Sigmoid colon (tissue), 7 donors: ENCODE results near the gene TRIM63. TPM values are rescaled to one million over a fixed set of nuclear protein-coding genes. Genes with fewer than 3 reads are reported as not detected.

Source experiments
- DNase-seq: peaks from one replicate; pipeline ENCODE4 v3.0.0-alpha.2; 2019
- H3K27ac ChIP-seq, 4 donors: fragments of 200-600 bp; sonication (generic); one replicate each; pipeline ENCODE4 v1.5.1; 2016 to 2019; ENCODE audit warnings: mild to moderate bottlenecking in 1 of 4
- H3K27me3 ChIP-seq, 3 donors: fragments of 200-600 bp; sonication (generic); one replicate each; pipeline ENCODE4 v1.5.1; 2019; ENCODE audit warnings: mild to moderate bottlenecking in 1 of 3
- H3K36me3 ChIP-seq, 4 donors: fragments of 200-600 bp; sonication (generic); one replicate each; pipeline ENCODE4 v1.5.1; 2016 to 2019
- H3K4me1 ChIP-seq, 4 donors: fragments of 200-600 bp; sonication (generic); one replicate each; pipeline ENCODE4 v1.5.1; 2017 to 2019
- H3K4me3 ChIP-seq, 4 donors: fragments of 200-600 bp; sonication (generic); one replicate each; pipeline ENCODE4 v1.5.1; 2017 to 2019; ENCODE audit warnings: mild to moderate bottlenecking in 2 of 4, moderate library complexity in 1 of 4
- H3K9me3 ChIP-seq, 4 donors: fragments of 200-600 bp in 3 of 4; sonication (generic) in 3 of 4; one replicate each; pipeline versions ENCODE4 v1.5.1 to v1.6.1; 2013 to 2019
- EP300 ChIP-seq, 4 donors: sonication (generic); formaldehyde crosslinking; IDR thresholded peaks; one replicate each; pipeline ENCODE4 v1.6.1; 2017; ENCODE audit warnings: antibody characterized with exemption in 4 of 4
- POLR2A ChIP-seq, 2 donors: fragments of 450-650 bp; IDR thresholded peaks; one replicate each; pipeline ENCODE4 v1.6.1; 2016; ENCODE audit warnings: antibody characterized with exemption in 2 of 2, mild to moderate bottlenecking in 2 of 2, moderate library complexity in 2 of 2
- POLR2AphosphoS5 ChIP-seq, 4 donors: sonication (generic); formaldehyde crosslinking; IDR thresholded peaks; one replicate each; pipeline ENCODE4 v1.6.1; 2017; ENCODE audit warnings: antibody characterized with exemption in 4 of 4
- WGBS, 2 donors: extraction: QIAGEN DNeasy Blood & Tissue Kit; methylation state at CpG; one replicate each; pipeline ENCODE4 v1.1.7; 2013; 5-methylcytosine and 5-hydroxymethylcytosine counted together
- intact Hi-C: fragments of 100-400 bp; cut with DNase I; formaldehyde crosslinking; loops from one replicate; pipeline ENCODE4 v1.15.1; 2023
- polyA plus RNA-seq, 3 donors: library from polyadenylated mRNA; stranded (reverse); fragments of 200-250 nt; gene quantifications; one replicate each; pipeline ENCODE4 v1.2.3, GENCODE V29; 2013
- total RNA-seq, 4 donors: library from RNA; depleted of rRNA; stranded (reverse); fragments of >200 nt; gene quantifications; one replicate each; pipeline ENCODE4 v1.1.0, GENCODE V29; 2016
- TF ChIP-seq, protein P1 (sequence below), 4 experiments: fragments of 450-650 bp in 3 of 4; fragments of 200-600 bp in 1 of 4; IDR thresholded peaks; one replicate each; pipeline ENCODE4 v1.5.1; 2016 to 2019; ENCODE audit warnings: antibody characterized with exemption in 4 of 4, mild to moderate bottlenecking in 3 of 4, moderate library complexity in 2 of 4
- donor health status: healthy with polysubstance abuse.
- donor health status: Bipolar disorder and iron deficiency.
- donor health status: healthy.

Gene TRIM63
- total RNA-seq (1 to 10 TPM in 1 of 4 donors, under 1 TPM in 1, not detected in 2; 0.81 to 2.1 TPM), polyA plus RNA-seq (1 to 10 TPM in 1 of 3 donors, under 1 TPM in 2; 0.35 to 1.8 (median 0.46) TPM)

DNA sequence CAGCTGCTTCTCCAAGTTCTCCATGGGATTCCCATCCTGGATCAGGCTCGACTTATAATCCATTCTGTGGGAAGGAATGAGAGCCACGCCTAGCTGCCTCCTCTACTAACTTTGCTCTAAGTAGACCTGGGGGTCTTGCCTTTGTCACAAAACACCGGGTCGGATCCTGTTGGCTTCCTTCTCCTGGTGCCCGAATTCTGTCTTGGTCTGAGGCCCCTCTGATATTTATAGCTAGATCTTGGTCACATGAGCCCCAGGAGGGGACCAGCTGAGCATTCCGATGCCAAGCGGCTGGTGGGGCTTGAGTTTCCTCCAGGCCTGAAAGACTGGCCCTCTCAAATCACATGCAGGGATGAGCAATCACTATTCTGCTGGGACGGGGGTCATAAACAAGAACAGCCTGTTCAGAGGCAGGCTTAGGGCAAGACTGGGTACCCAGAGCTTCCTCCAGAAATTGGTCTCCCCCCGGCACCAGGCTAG lies at the start of gene TRIM63:
Gene TRIM63, minus strand, starts transcription at position 199 of the 480 bp plus-strand sequence. Its CDS starts 136 bp downstream, at position 63.
- no peaks in the 10 kb centered on the region for H3K9me3 ChIP-seq
- peaks cover 0 to 22% (median 11%) of the 10 kb centered on the region in 4 donors for H3K4me1 ChIP-seq
- H3K27ac ChIP-seq, result peak within 1 kb of the TSS in 1 of 4 donors; percentile 12
- intact Hi-C loops, result no loop called here
- no peak for DNase-seq
- no peaks in the 10 kb centered on the region for H3K36me3 ChIP-seq
- 70 to 73% methylated on average over 9 of the region's 9 CpGs for WGBS, 2 donors
- H3K4me3 ChIP-seq, result peak within 1 kb of the TSS in 1 of 4 donors; percentile 7
- no peak for TF ChIP-seq POLR2A (IDR thresholded peaks at IDR 0.05)
- TF ChIP-seq, protein P1, sequence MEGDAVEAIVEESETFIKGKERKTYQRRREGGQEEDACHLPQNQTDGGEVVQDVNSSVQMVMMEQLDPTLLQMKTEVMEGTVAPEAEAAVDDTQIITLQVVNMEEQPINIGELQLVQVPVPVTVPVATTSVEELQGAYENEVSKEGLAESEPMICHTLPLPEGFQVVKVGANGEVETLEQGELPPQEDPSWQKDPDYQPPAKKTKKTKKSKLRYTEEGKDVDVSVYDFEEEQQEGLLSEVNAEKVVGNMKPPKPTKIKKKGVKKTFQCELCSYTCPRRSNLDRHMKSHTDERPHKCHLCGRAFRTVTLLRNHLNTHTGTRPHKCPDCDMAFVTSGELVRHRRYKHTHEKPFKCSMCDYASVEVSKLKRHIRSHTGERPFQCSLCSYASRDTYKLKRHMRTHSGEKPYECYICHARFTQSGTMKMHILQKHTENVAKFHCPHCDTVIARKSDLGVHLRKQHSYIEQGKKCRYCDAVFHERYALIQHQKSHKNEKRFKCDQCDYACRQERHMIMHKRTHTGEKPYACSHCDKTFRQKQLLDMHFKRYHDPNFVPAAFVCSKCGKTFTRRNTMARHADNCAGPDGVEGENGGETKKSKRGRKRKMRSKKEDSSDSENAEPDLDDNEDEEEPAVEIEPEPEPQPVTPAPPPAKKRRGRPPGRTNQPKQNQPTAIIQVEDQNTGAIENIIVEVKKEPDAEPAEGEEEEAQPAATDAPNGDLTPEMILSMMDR (IDR thresholded peaks at IDR 0.05), result no peak
- no peak for TF ChIP-seq EP300 (IDR thresholded peaks at IDR 0.05)
- TF ChIP-seq POLR2AphosphoS5 (IDR thresholded peaks at IDR 0.05), result no peak
- no peaks in the 10 kb centered on the region for H3K27me3 ChIP-seq

DNA sequence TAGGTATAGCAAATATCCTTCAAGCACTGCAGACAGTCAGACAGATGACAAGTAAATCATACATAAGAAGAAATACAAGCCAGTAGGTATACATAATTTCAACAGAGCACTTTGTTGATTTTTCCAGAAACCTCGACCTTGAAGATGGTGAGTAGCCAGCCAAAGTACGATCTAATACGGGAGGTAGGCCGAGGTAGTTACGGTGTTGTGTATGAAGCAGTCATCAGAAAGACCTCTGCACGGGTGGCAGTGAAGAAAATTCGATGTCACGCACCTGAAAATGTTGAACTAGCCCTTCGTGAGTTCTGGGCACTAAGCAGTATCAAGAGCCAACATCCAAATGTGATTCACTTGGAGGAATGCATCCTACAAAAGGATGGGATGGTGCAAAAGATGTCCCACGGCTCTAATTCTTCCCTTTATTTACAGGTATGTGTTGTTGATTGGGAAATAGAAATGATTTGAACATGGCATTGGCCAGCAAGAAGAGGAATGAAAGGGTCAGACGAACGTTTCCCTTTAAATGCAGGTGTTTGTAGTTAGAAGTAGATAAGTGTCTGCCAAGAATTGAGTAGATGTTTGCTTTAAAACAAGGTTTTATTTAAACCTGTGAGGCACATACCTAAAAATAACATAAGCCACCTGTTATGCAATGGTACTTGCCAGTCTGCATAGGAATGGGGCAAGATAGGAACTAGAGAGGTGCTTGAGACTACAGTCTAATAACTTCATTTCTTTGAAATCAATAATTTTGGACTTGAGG lies 46.9 kb upstream of the TRIM63 start:
- Histone ChIP-seq H3K4me1 (peaks cover 0 to 27% (median 23%) of the 10 kb centered on the region in 4 donors), H3K36me3 (peaks cover 0 to 51% (median 10%) of the 10 kb centered on the region in 4 donors), H3K27ac (no peak overlapping the region), H3K9me3 (no peaks in the 10 kb centered on the region), H3K4me3 (no peak overlapping the region), H3K27me3 (no peaks in the 10 kb centered on the region)
- WGBS, 2 donors, result 24 to 68% methylated on average over 12 of the region's 12 CpGs
- intact Hi-C loops, result loop anchor here (5.0 kb wide), 2 partner anchors 118 to 212 kb away; partner anchors contain the start of gene CEP85
- DNase-seq, result no peak
- TF ChIP-seq POLR2AphosphoS5 (IDR thresholded peaks at IDR 0.05), result no peak
- no peak for TF ChIP-seq EP300 (IDR thresholded peaks at IDR 0.05)
- TF ChIP-seq, protein P1 (IDR thresholded peaks at IDR 0.05), result no peak
- no peak for TF ChIP-seq POLR2A (IDR thresholded peaks at IDR 0.05)

DNA sequence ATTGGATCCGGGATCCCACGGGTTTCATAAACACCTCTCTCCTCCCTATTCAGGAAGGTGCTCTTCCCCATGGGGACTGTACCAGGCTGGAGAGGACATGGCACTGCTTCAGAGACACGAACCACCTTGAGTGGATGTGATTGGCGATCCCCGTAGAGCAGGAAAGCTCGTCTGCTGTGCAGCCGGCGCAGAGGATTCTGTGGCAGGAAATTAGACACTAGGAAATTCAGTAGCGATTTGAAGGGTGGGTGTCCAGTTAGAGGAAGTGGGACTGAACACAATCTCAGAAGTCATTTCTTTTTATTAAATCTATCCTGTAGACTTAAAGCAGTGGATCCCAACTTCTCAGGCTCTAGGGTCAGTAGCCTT lies 45.0 kb upstream of the TRIM63 start:
- intact Hi-C loops, result loop anchor here (5.0 kb wide), 2 partner anchors 120 to 210 kb away; partner anchors contain the start of gene CEP85
- Histone ChIP-seq H3K4me3 (peak overlapping the region; percentile 90 to 97 (median 96)), H3K4me1 (peaks cover 0 to 27% (median 23%) of the 10 kb centered on the region in 4 donors), H3K27me3 (no peaks in the 10 kb centered on the region), H3K27ac (peak overlapping the region; percentile 89 to 96 (median 95)), H3K36me3 (peaks cover 0 to 32% (median 6%) of the 10 kb centered on the region in 4 donors), H3K9me3 (no peaks in the 10 kb centered on the region)
- no peak for TF ChIP-seq EP300 (IDR thresholded peaks at IDR 0.05)
- no peak for TF ChIP-seq POLR2A (IDR thresholded peaks at IDR 0.05)
- no peak for TF ChIP-seq POLR2AphosphoS5 (IDR thresholded peaks at IDR 0.05)
- TF ChIP-seq, protein P1 (IDR thresholded peaks at IDR 0.05), result no peak
- WGBS, 2 donors, result 0 to 1% methylated on average over 9 of the region's 9 CpGs
- no peak for DNase-seq

DNA sequence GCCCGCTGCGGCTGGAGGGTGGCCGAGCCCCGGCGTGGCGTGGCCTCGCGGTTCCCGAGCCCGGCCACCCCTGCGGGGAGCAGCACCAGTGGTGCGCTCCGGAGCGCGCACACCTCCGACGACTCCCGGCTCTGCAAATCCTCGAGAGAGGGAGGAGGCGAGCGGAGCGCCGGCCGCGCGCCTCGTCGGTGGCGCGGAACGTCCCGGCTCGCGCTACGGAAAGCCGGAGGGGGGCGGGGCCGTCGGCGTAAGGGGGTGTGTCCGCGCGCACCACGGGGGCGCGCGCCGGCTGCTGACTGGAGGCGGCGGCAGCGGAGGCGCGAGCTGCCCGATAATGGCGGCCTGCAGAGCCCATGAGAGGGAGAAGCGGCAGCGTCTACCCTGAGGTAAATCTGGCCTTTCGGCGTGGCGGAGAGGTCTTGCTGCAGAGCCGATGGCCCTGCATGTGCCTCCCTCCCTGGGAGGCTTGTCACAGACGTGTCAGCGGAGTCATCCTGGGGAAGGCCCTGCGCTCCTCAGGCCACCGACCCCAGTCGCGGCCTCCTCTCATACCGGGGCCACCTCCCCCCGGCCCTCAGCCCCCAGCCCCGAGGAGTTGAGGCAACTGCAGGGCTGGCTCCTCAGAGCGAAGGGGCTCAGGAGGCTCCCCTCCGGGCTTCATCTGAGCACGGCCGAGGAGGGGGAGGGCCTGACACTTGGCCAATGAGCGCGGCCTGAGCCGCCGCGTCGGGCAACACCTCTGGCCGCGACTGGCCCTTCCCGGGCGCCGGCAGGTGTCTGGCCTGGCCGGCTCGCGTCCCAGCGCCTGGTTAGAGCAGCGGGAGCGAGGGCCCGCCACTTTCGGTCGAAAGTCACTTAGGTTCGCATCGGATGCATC lies 44.3 kb upstream of the TRIM63 start, which contains the start of gene PDIK1L:
Gene PDIK1L, plus strand, starts transcription at position 295 of the 877 bp plus-strand sequence. CDS start 2,485 bp downstream, outside the sequence.
- Histone ChIP-seq H3K27me3 (no peaks in the 10 kb centered on the region), H3K4me3 (peak within 1 kb of the TSS; percentile 90 to 97 (median 96)), H3K4me1 (peaks cover 0 to 27% (median 23%) of the 10 kb centered on the region in 4 donors), H3K9me3 (no peaks in the 10 kb centered on the region), H3K27ac (peak within 1 kb of the TSS; percentile 89 to 96 (median 95)), H3K36me3 (peaks cover 0 to 28% (median 6%) of the 10 kb centered on the region in 4 donors)
- TF ChIP-seq POLR2AphosphoS5 (IDR thresholded peaks at IDR 0.05), result peak; percentile 61 to 84 (median 83)
- no peak for TF ChIP-seq EP300 (IDR thresholded peaks at IDR 0.05)
- peak in 1 of 2 donors; percentile 21 for TF ChIP-seq POLR2A (IDR thresholded peaks at IDR 0.05)
- TF ChIP-seq, protein P1 (IDR thresholded peaks at IDR 0.05), result no peak
- DNase-seq, result peak; percentile 96
- 0 to 1% methylated on average over 96 of the region's 96 CpGs for WGBS, 2 donors
- intact Hi-C loops, result loop anchor here (2.0 to 5.0 kb wide), 4 partner anchors 57 to 209 kb away; partner anchors contain the start of genes C1orf232, CEP85 and ZNF593
